Measurements from ENCODE around the gene KDM6B.

The KDM6B gene

DNA sequence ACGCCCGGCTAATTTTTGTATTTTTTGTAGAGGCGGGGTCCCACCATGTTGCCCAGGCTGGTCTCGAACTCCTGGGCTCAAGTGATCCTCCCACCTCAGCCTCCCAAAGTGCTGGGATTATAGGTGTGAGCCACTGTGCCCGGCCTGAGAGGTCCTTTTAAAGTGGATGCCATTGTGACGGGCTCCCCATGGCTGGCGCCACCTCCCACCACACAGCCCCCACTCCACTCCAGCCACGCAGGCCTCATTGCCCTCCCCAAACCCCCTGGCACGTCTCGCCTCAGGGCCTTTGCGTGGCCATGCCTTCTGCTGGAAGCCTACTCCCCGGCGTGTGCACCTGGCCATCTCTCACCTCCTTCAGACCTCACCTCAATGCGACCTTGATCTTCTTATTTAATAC lies 11.9 kb upstream of the KDM6B start:
- Histone ChIP-seq H3K79me2 (ENCODE audit: low read length) (no peaks in the 10 kb centered on the region), H2AFZ (ENCODE audit: low read length) (no peak overlapping the region), H3K4me2 (ENCODE audit: low read depth, low read length) (no peak overlapping the region), H3F3A (ENCODE audit: insufficient read depth, low read length) (no peaks in the 10 kb centered on the region), H3K4me1 (ENCODE audit: low read length) (no peaks in the 10 kb centered on the region), H3K9me2 (replicated peaks; ENCODE audit: insufficient read depth, low read length) (no peaks in the 10 kb centered on the region), H3K4me3 (ENCODE audit: low read length) (no peak overlapping the region), H3K36me3 (replicated peaks; ENCODE audit: insufficient read depth, low read length) (no peaks in the 10 kb centered on the region), H3K9ac (ENCODE audit: low read length) (no peak overlapping the region), H3K9me3 (replicated peaks; ENCODE audit: insufficient read depth, low read length) (no peaks in the 10 kb centered on the region), H3K27ac (ENCODE audit: low read length) (no peak overlapping the region), H4K20me1 (ENCODE audit: insufficient read depth, low read length) (no peaks in the 10 kb centered on the region), H3K27me3 (replicated peaks; ENCODE audit: insufficient read depth, low read length) (peaks cover 96% of the 10 kb centered on the region)
- TF ChIP-seq EZH2phosphoT487 (IDR thresholded peaks at IDR 0.05; ENCODE audit: low read length) (no peak), EZH2 (optimal IDR thresholded peaks at IDR 0.05; ENCODE audit: low read depth, low read length) (no peak)
- TF ChIP-seq, protein P1, sequence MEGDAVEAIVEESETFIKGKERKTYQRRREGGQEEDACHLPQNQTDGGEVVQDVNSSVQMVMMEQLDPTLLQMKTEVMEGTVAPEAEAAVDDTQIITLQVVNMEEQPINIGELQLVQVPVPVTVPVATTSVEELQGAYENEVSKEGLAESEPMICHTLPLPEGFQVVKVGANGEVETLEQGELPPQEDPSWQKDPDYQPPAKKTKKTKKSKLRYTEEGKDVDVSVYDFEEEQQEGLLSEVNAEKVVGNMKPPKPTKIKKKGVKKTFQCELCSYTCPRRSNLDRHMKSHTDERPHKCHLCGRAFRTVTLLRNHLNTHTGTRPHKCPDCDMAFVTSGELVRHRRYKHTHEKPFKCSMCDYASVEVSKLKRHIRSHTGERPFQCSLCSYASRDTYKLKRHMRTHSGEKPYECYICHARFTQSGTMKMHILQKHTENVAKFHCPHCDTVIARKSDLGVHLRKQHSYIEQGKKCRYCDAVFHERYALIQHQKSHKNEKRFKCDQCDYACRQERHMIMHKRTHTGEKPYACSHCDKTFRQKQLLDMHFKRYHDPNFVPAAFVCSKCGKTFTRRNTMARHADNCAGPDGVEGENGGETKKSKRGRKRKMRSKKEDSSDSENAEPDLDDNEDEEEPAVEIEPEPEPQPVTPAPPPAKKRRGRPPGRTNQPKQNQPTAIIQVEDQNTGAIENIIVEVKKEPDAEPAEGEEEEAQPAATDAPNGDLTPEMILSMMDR (IDR thresholded peaks at IDR 0.05; ENCODE audit: low read length) = no peak
- no peak for DNase-seq

DNA sequence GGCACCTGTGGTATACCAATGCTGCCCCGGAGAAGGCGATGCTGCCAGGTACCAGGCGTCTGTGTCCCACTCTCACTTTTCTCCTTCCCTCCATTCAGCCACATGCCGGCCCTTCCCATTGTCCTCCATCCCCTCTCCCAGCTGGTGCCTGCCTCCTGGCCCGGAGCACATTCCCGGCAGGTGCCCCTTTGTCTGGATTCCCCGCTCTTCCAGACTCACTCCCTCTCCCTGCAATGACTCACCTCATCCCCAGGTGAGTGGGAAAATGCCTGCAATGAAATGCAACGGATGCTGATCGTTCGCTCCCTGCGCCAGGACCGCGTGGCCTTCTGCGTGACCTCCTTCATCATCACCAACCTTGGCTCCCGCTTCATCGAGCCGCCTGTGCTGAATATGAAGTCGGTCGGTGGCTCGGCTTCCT lies 10.4 kb upstream of the KDM6B start:
- H3K27ac ChIP-seq (ENCODE audit: low read length) = no peak overlapping the region
- TF ChIP-seq EZH2phosphoT487 (IDR thresholded peaks at IDR 0.05; ENCODE audit: low read length) (no peak), EZH2 (optimal IDR thresholded peaks at IDR 0.05; ENCODE audit: low read depth, low read length) (no peak)
- TF ChIP-seq, protein P1 (IDR thresholded peaks at IDR 0.05; ENCODE audit: low read length) = no peak
- H3K36me3 ChIP-seq (replicated peaks; ENCODE audit: insufficient read depth, low read length) = no peaks in the 10 kb centered on the region
- no peaks in the 10 kb centered on the region for H3K9me2 ChIP-seq (replicated peaks; ENCODE audit: insufficient read depth, low read length)
- H3K4me3 ChIP-seq (ENCODE audit: low read length) = no peak overlapping the region
- no peak overlapping the region for H2AFZ ChIP-seq (ENCODE audit: low read length)
- no peak for DNase-seq
- H3F3A ChIP-seq (ENCODE audit: insufficient read depth, low read length) = no peaks in the 10 kb centered on the region
- no peaks in the 10 kb centered on the region for H4K20me1 ChIP-seq (ENCODE audit: insufficient read depth, low read length)
- H3K9ac ChIP-seq (ENCODE audit: low read length) = no peak overlapping the region
- H3K9me3 ChIP-seq (replicated peaks; ENCODE audit: insufficient read depth, low read length) = no peaks in the 10 kb centered on the region
- H3K4me2 ChIP-seq (ENCODE audit: low read depth, low read length) = no peak overlapping the region
- no peaks in the 10 kb centered on the region for H3K4me1 ChIP-seq (ENCODE audit: low read length)
- peaks cover 96% of the 10 kb centered on the region for H3K27me3 ChIP-seq (replicated peaks; ENCODE audit: insufficient read depth, low read length)
- H3K79me2 ChIP-seq (ENCODE audit: low read length) = no peaks in the 10 kb centered on the region

DNA sequence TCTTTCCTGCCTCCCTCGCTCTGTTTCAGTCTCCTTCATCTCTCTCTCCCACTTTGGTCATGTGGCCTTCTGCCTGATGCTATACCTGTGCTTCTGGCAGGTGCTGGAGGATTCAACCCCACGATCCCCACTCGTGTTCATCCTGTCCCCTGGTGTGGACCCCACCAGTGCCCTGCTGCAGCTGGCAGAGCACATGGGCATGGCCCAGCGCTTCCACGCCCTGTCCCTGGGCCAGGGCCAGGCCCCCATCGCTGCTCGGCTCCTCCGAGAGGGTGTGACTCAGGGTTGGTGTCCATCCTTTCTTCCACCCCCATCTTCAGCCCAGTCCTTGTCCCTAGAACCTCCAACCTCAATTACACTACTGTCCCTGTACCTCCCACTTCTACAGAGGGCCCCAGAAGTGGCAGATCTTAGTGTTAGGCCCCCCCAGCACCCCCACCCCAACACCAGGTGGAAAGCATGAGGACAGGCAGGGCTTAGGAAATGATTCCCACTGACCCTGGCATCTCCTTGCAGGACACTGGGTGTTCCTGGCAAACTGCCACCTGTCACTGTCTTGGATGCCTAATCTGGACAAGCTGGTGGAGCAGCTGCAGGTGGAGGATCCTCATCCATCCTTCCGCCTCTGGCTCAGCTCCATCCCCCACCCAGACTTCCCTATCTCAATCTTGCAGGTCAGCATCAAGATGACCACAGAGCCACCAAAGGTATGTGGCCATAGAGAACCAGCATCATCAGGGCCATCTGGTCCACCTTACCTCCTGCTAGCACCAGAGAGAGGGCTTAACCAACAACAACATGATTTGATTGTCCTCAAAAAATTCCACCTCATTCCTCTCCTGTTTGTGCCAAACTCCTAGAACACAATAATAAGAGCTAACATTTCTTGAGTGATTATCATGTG lies 9.7 kb upstream of the KDM6B start:
- Histone ChIP-seq H3K4me3 (ENCODE audit: low read length) (no peak overlapping the region), H3K27me3 (replicated peaks; ENCODE audit: insufficient read depth, low read length) (peaks cover 95% of the 10 kb centered on the region), H3K4me2 (ENCODE audit: low read depth, low read length) (no peak overlapping the region), H3K79me2 (ENCODE audit: low read length) (no peaks in the 10 kb centered on the region), H3F3A (ENCODE audit: insufficient read depth, low read length) (no peaks in the 10 kb centered on the region), H4K20me1 (ENCODE audit: insufficient read depth, low read length) (no peaks in the 10 kb centered on the region), H3K4me1 (ENCODE audit: low read length) (no peaks in the 10 kb centered on the region), H2AFZ (ENCODE audit: low read length) (no peak overlapping the region), H3K9me3 (replicated peaks; ENCODE audit: insufficient read depth, low read length) (no peaks in the 10 kb centered on the region), H3K9me2 (replicated peaks; ENCODE audit: insufficient read depth, low read length) (no peaks in the 10 kb centered on the region), H3K36me3 (replicated peaks; ENCODE audit: insufficient read depth, low read length) (no peaks in the 10 kb centered on the region), H3K9ac (ENCODE audit: low read length) (no peak overlapping the region), H3K27ac (ENCODE audit: low read length) (no peak overlapping the region)
- DNase-seq = no peak
- TF ChIP-seq EZH2phosphoT487 (IDR thresholded peaks at IDR 0.05; ENCODE audit: low read length) = no peak
- TF ChIP-seq EZH2 (optimal IDR thresholded peaks at IDR 0.05; ENCODE audit: low read depth, low read length) = no peak
- TF ChIP-seq, protein P1 (IDR thresholded peaks at IDR 0.05; ENCODE audit: low read length) = no peak

All from MM.1S (cell line).